Measurements from ENCODE around the gene ATP9B.

GRCh38 chr18:79337184-79337583 is 268.0 kb downstream of the ATP9B start:
- TF ChIP-seq POLR2A (IDR thresholded peaks at IDR 0.05; ENCODE audit: low read depth, low read length) (no peak), TAF1 (IDR thresholded peaks at IDR 0.05; ENCODE audit: low read depth, low read length) (no peak), POLR2AphosphoS5 (IDR thresholded peaks at IDR 0.05; ENCODE audit: low read depth, low read length) (no peak), POU2F2 (IDR thresholded peaks at IDR 0.05; ENCODE audit: low read depth, low read length) (no peak)

Measured in GM12891 (cell line).